NCI-H446 (cell line): ENCODE data around the gene DCBLD1.

Experiments used
- DNase-seq, 2 experiments: peaks; one replicate each; lab custom pipeline; 2025; lab: John Stamatoyannopoulos, UW

DCBLD1 gene

DNA sequence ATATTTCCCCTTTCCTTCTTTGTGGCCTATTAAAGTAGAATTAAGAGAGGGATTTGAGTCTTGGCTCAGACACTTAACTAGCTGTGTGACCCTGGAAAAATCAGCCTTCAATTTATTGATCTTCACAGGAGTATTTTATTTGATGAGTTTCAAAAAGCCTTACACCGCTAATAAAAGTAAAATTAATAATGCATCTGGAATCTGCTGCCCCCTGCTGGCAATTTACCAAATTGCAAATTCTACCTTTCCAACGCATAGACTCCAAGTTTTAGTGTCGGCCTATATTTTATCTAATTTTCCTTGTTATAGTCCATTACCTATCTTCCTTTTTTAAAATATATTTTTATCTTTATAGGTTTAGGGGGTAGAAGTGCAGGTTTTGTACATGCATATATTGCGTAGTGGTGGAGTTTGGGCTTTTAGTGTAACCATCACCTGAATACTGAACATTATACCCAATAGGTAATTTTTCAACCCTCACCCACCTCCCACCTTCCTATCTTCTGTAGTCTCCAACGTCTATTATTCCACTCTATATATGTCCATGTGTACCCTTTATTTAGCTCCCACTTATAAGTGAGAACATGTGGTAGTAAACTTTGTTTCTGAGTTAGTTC lies 73.5 kb downstream of the DCBLD1 start:
- DNase-seq: peak; percentile 34 to 43

DNA sequence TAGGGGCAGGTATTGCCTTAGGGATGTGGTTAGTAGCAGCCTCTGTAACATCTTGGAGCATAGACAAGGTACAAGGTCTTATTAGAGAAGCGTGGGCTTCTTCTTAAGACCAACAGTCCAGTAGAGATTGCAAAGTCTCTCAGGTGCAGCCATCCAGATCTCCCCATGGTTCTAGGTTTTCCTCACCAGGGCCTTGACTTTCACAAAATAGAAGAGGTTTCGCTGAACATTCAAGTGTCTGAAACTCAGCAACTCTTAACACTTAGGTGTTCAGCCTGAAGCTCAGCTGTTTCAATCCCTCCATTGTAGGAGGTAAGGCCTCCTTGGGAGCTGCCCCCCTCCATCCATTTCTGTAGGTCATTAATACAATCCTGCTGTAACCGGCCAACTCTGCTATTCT lies 75.5 kb downstream of the DCBLD1 start:
- no peak for DNase-seq

- DNase-seq: no peak
Measured at GRCh38 chr6:117558818-117559217, 76.3 kb downstream of the DCBLD1 start.

DNA sequence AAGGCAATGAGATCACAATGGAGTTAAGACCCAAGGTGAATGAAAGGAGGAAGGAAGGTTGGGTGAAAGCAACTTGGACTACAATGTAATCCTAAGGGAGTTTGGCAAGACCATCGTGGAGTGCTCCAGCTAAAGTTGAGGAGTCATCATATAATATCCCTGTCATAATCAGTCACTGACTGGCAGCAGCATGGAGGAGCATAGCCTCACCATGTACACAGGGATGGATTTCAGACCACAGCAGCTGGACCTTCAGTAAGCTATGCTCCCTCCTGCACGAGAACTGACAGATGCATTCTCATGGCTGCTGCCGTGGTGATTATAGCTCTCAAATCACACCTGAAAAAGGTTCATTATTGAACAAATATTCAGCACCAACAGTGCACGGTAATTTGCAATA lies 76.8 kb downstream of the DCBLD1 start:
- DNase-seq: no peak

GRCh38 chr6:117561128-117561527 lies 78.7 kb downstream of the DCBLD1 start:
- no peak for DNase-seq

DNA sequence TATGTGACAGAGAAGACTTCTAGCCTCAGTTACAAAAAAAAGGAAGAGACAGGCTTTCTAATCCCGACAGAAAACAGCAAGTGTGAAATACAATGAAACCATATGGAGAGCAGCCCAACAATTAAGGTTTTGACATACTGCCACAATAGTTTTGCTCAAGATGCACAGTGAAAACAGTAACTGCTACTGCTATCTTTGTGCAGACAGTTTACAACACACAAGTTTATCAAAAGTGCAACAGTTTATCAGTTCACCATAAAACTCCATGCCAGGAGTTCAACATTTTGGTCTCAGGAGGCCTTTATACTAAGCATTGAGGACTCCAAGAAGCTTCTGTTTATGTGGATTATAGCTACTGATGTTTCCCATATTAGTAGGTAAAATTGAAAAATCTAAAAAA lies 82.2 kb downstream of the DCBLD1 start:
- DNase-seq: no peak

- DNase-seq: no peak
Measured at GRCh38 chr6:117568247-117568646, 85.8 kb downstream of the DCBLD1 start.

GRCh38 chr6:117568831-117569410 lies 86.4 kb downstream of the DCBLD1 start:
- DNase-seq: no peak

- DNase-seq: no peak
Measured at GRCh38 chr6:117573006-117573680, 90.7 kb downstream of the DCBLD1 start.

GRCh38 chr6:117574198-117574597 lies 91.7 kb downstream of the DCBLD1 start:
- no peak for DNase-seq

GRCh38 chr6:117585647-117586046 lies 103.2 kb downstream of the DCBLD1 start:
- DNase-seq: no peak

- no peak for DNase-seq
Measured at GRCh38 chr6:117590447-117590846, 108.0 kb downstream of the DCBLD1 start.

- DNase-seq: no peak
Measured at GRCh38 chr6:117591405-117591804, 108.9 kb downstream of the DCBLD1 start.

DNA sequence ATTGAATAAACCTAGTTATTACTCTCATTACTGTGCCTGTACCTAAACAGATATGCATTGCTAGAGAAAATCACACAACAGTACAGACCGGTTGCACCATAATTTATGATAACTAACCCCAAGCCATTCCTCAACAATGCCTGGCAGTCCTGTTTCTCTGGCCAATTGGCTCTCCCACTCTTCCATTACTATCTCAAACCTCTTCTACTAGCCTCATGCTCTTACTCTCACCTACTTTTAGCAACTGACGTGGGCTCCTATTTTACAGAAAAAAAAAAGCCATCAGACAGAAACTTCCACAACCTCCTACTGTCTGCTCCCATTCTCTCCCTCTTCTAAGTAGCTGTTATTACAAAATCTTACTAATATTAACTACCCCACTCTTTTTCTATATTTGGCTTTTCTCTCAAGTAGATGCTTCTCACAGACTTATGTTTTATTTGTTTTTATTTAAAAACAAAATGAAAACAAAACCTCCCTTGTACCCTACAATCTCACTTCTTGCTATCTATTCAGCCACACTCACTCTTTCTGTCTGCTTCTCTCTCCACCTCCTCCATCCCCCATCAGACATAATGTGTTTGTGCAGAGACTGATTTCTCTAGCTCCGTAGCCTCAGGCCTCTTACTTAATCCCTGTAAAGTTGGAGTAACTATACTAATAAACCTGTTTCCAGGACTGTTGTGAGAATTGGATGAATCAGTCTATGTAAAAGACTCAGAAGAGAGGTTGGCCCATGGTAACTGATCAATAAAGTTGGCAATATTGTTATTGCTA lies 110.7 kb downstream of the DCBLD1 start:
- DNase-seq: no peak

- DNase-seq: no peak
Measured at GRCh38 chr6:117595099-117595923, 112.8 kb downstream of the DCBLD1 start.

DNA sequence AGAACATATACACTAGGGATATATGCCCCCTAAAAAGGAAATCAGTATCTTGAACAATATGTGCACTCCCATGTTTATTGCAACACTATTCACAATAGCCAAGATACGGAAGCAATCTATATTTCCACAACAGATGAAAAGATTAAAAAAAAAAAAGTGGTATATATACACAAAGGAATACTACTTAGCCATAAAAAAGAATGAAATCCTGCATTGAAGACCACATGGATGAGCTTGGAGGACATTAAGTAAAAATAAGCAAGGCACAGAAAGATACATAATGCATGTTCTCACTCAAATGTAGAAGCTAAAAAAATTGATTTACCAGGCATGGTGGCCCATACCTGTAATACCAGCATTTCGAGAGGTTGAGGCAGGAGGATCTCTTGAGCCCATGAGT lies 115.3 kb downstream of the DCBLD1 start:
- DNase-seq: no peak
